B cell (primary cell): ENCODE results near the gene EXD3. TPM values are rescaled to one million over a fixed set of nuclear protein-coding genes. Genes with fewer than 3 reads are reported as not detected.

Experiments used
- ATAC-seq: fragments of 200-7000 bp; cut with Tn5 transposase; one replicate; pipeline ENCODE4 v1.10.0; 2021; ENCODE audit warnings: low read depth, mild to moderate bottlenecking, moderate number of reproducible peaks, moderate library complexity
- CTCF ChIA-PET: fragments of 350-600 bp; sonication (Branson Sonifier 250); formaldehyde crosslinking; loops from one replicate; lab custom pipeline; 2021; ENCODE audit warnings: antibody characterized with exemption, inconsistent platforms; lab: Charles Lee
- POLR2A ChIA-PET: fragments of 350-600 bp; sonication (Branson Sonifier 250); formaldehyde crosslinking; loops from one replicate; lab custom pipeline; 2021; ENCODE audit warnings: antibody characterized with exemption; lab: Charles Lee
- DNase-seq: peaks from one replicate; pipeline ENCODE4 v3.0.0; 2013
- H2AFZ ChIP-seq: 2 replicates; pipeline ENCODE4 v1.6.1; 2012; ENCODE audit warnings: mild to moderate bottlenecking, low read depth, low read length; ENCODE audit not compliant: insufficient read depth, poor library complexity, severe bottlenecking
- H3K27ac ChIP-seq, 2 donors: 1 replicate in 1 of 2; 2 replicates in 1 of 2; pipeline ENCODE4 v1.5.1; 2012 to 2013; ENCODE audit warnings: low read length in 2 of 2, mild to moderate bottlenecking in 2 of 2, moderate library complexity in 1 of 2
- H3K27me3 ChIP-seq, 4 experiments: fragments of 200-600 bp in 1 of 4; sonication (generic) in 1 of 4; replicated peaks in 1 of 4; 1 replicate in 2 of 4; 2 replicates in 2 of 4; pipeline versions ENCODE4 v1.6.1 to v1.7.0; 2013 to 2016; ENCODE audit warnings: low read length in 3 of 4, mild to moderate bottlenecking in 2 of 4, mixed read lengths in 1 of 4, moderate library complexity in 1 of 4; ENCODE audit not compliant: insufficient read depth in 4 of 4, control insufficient read depth in 3 of 4; ENCODE audit errors: control extremely low read depth in 1 of 4
- H3K36me3 ChIP-seq, 2 experiments: replicated peaks in 1 of 2; 1 replicate in 1 of 2; 2 replicates in 1 of 2; pipeline versions ENCODE4 v1.6.1 to v1.7.1; 2013; ENCODE audit warnings: low read length in 1 of 2; ENCODE audit not compliant: insufficient read depth in 2 of 2, control insufficient read depth in 1 of 2; ENCODE audit errors: control extremely low read depth in 1 of 2, extremely low read depth in 1 of 2
- H3K4me1 ChIP-seq, 2 donors: fragments of 200-600 bp in 1 of 2; sonication (generic) in 1 of 2; 1 replicate in 1 of 2; 2 replicates in 1 of 2; pipeline versions ENCODE4 v1.5.1 to v1.6.1; 2013 to 2017; ENCODE audit warnings: low read length in 2 of 2; ENCODE audit not compliant: control insufficient read depth in 2 of 2, insufficient read depth in 2 of 2
- H3K4me2 ChIP-seq: replicated peaks from 2 replicates; pipeline ENCODE3; 2012; ENCODE audit warnings: mild to moderate bottlenecking, low read depth, low read length; ENCODE audit not compliant: poor library complexity, severe bottlenecking
- H3K4me3 ChIP-seq, 5 experiments: fragments of 200-600 bp in 1 of 5; sonication (generic) in 1 of 5; 1 replicate in 3 of 5; 2 replicates in 2 of 5; pipeline versions ENCODE4 v1.5.1 to v1.7.0; 2011 to 2016; ENCODE audit warnings: low read length in 4 of 5, mild to moderate bottlenecking in 4 of 5, low read depth in 2 of 5, control low read depth in 1 of 5, moderate library complexity in 1 of 5; ENCODE audit not compliant: insufficient read depth in 1 of 5; ENCODE audit errors: control extremely low read depth in 1 of 5, extremely low read depth in 1 of 5
- H3K79me2 ChIP-seq: fragments of 200-600 bp; sonication (generic); one replicate; pipeline ENCODE4 v1.6.0; 2016; ENCODE audit warnings: low read length; ENCODE audit not compliant: control insufficient read depth, insufficient read depth
- H3K9ac ChIP-seq: fragments of 200-600 bp; sonication (generic); 2 replicates; pipeline ENCODE4 v1.6.1; 2017; ENCODE audit warnings: mild to moderate bottlenecking, low read length, moderate library complexity
- H3K9me3 ChIP-seq, 3 donors: one replicate each; pipeline versions ENCODE4 v1.6.1 to v1.7.1; 2013; ENCODE audit warnings: low read length in 2 of 3; ENCODE audit not compliant: control insufficient read depth in 2 of 3, insufficient read depth in 1 of 3; ENCODE audit errors: control extremely low read depth in 1 of 3
- H4K20me1 ChIP-seq: 2 replicates; pipeline ENCODE4 v1.6.0; 2012; ENCODE audit warnings: mild to moderate bottlenecking, low read length; ENCODE audit not compliant: insufficient read depth, control insufficient read depth, poor library complexity, severe bottlenecking
- H3K27ac Mint-ChIP-seq: one replicate; pipeline ENCODE4 v1.8.0; 2021; ENCODE audit warnings: mixed read lengths
- H3K27me3 Mint-ChIP-seq: one replicate; pipeline ENCODE4 v1.8.0; 2021; ENCODE audit warnings: mixed read lengths
- H3K4me1 Mint-ChIP-seq: one replicate; pipeline ENCODE4 v1.8.0; 2021; ENCODE audit warnings: mixed read lengths
- H3K4me3 Mint-ChIP-seq: one replicate; pipeline ENCODE4 v1.8.0; 2021; ENCODE audit warnings: mixed read lengths
- H3K9me3 Mint-ChIP-seq: one replicate; pipeline ENCODE4 v1.8.0; 2022; ENCODE audit warnings: mixed read lengths; ENCODE audit not compliant: insufficient read depth
- EZH2 ChIP-seq: IDR thresholded peaks from 2 replicates; pipeline ENCODE4 v1.6.1; 2012; ENCODE audit warnings: borderline replicate concordance, low read depth, mild to moderate bottlenecking, moderate library complexity, low read length; ENCODE audit not compliant: insufficient read depth, poor library complexity, severe bottlenecking
- WGBS: methylation state at CpG from one replicate; pipeline ENCODE4 v1.1.5; 2013; ENCODE audit warnings: missing lambda C conversion rate; ENCODE audit not compliant: insufficient coverage; 5-methylcytosine and 5-hydroxymethylcytosine counted together
- intact Hi-C: fragments of 100-400 bp; cut with micrococcal nuclease; formaldehyde crosslinking; loops from one replicate; pipeline ENCODE4 v1.10.0; 2022
- polyA plus RNA-seq: library from polyadenylated mRNA; depleted of rRNA; stranded (reverse); fragments of >200 nt; gene quantifications from 2 replicates; pipeline ENCODE4 v1.2.3, GENCODE V29; 2012
- total RNA-seq, 2 donors: library from RNA; stranded (reverse); fragments of 120-200 nt in 1 of 2; gene quantifications; 1 replicate in 1 of 2; 2 replicates in 1 of 2; pipeline versions ENCODE4 v1.2.3 to v1.2.4, GENCODE V29; 2013 to 2022
- TF ChIP-seq, protein P1 (sequence below): fragments of 200-600 bp; IDR thresholded peaks from one replicate; pipeline ENCODE4 v1.8.0; 2022; ENCODE audit warnings: antibody characterized with exemption, mild to moderate bottlenecking

Gene EXD3
- total and polyA plus RNA-seq, 2 donors (not counting 1 experiment from before 2014, with no cell fraction given): 22.5 to 23.7 TPM

DNA sequence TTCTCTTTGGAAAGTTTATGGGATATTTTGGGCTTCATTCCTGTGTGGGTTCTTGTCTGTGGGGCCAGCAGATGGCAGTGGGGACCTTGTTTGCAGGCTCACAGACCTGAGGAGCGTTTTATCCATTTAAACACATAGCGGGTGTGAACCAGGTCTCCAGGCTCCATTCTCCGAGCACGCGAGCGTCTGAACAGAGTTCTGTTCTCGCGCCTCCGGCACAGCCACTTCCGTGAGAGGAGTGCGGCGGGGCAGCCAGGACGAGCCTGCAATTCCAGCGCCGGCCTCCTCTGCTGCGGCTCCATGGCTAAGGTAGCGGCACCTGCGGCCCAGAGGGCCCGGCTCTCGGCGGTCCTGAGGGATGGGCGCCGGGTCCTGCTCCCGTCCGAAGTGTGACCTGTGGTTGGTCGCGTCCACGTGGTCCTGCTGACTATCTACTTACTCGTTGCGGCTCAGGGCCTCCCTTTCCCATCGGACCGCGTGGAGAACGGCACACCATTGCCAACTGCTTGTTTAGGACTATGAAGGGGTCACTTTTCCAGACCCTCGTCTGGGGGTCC, 128.2 kb downstream of the EXD3 start:
- H3K27me3 ChIP-seq: peaks cover 0 to 53% (median 30%) of the 10 kb centered on the region in 4 experiments

More for the DNA sequence above, 128.2 kb downstream of the EXD3 start:
- H3K4me3 ChIP-seq: peak overlapping the region in 4 of 5 experiments; percentile 21 to 55 (median 40)
- H3K79me2 ChIP-seq: no peaks in the 10 kb centered on the region
- peaks cover 28% of the 10 kb centered on the region for H3K27me3 Mint-ChIP-seq
- H3K4me3 Mint-ChIP-seq: peak overlapping the region; percentile 73
- TF ChIP-seq EZH2: no peak
- TF ChIP-seq, protein P1, sequence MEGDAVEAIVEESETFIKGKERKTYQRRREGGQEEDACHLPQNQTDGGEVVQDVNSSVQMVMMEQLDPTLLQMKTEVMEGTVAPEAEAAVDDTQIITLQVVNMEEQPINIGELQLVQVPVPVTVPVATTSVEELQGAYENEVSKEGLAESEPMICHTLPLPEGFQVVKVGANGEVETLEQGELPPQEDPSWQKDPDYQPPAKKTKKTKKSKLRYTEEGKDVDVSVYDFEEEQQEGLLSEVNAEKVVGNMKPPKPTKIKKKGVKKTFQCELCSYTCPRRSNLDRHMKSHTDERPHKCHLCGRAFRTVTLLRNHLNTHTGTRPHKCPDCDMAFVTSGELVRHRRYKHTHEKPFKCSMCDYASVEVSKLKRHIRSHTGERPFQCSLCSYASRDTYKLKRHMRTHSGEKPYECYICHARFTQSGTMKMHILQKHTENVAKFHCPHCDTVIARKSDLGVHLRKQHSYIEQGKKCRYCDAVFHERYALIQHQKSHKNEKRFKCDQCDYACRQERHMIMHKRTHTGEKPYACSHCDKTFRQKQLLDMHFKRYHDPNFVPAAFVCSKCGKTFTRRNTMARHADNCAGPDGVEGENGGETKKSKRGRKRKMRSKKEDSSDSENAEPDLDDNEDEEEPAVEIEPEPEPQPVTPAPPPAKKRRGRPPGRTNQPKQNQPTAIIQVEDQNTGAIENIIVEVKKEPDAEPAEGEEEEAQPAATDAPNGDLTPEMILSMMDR: no peak
- intact Hi-C loops: loop anchor here (1.0 to 10.0 kb wide), 2 partner anchors 151 to 240 kb away; no protein-coding TSS in a partner anchor
- peak overlapping the region; percentile 64 for H2AFZ ChIP-seq
- H3K9ac ChIP-seq: peak overlapping the region; percentile 55
- peak overlapping the region; percentile 26 for H3K27ac Mint-ChIP-seq
- peaks cover 0 to 27% (median 4%) of the 10 kb centered on the region in 3 donors for H3K9me3 ChIP-seq
- ChIA-PET POLR2A (interaction anchor here (0.5 to 0.6 kb wide), 2 partner anchors 253 to 387 kb away, joined by 3 to 6 read pairs; no protein-coding TSS in a partner anchor), CTCF (interaction anchor here (1.3 kb wide), 1 partner anchor 18 kb away, joined by 3 read pairs; no protein-coding TSS in a partner anchor)
- H3K27ac ChIP-seq: no peak overlapping the region
- H3K36me3 ChIP-seq: no peaks in the 10 kb centered on the region
- peaks cover 26 to 28% of the 10 kb centered on the region in 2 donors for H3K4me1 ChIP-seq
- DNase-seq (peak; percentile 53), ATAC-seq (peak; percentile 12)
- peaks cover 9% of the 10 kb centered on the region for H4K20me1 ChIP-seq
- peaks cover 15% of the 10 kb centered on the region for H3K4me1 Mint-ChIP-seq
- peak overlapping the region; percentile 95 for H3K4me2 ChIP-seq
- 18% methylated on average over 35 of the region's 35 CpGs for WGBS
- H3K9me3 Mint-ChIP-seq: no peaks in the 10 kb centered on the region
